Measurements from ENCODE around the gene CD44.

DNA sequence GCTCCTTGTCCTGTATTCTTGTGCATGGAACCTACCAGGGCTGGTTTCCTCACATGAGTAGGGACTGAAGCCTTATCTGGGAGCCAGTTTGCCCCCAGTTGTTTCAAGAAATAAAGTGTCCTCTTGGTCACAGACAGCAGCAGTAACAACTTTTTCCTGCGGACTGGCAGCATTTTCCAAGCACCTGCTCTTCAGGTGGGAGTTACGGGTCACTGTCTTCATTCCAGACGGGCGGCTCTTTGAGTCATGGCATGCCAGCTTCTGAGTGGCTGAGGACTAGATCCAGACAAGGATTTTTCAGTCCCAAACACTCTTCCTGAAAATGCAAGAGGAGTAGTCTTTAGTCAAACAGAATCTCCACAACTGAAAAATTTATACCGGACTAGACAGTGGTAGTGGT is 2.7 kb upstream of the CD44 start:
- TF ChIP-seq RAD21 (IDR thresholded peaks at IDR 0.05; ENCODE audit: low read depth) (no peak), TAF1 (IDR thresholded peaks at IDR 0.05; ENCODE audit: low read depth) (no peak), TCF12 (IDR thresholded peaks at IDR 0.05; ENCODE audit: low read depth) (no peak)

Measured in Ishikawa (cell line).